HG02588 (cell line): ENCODE results near the gene XPR1.

Source experiments
- ATAC-seq: cut with Tn5 transposase; IDR thresholded peaks from one replicate; pipeline ENCODE4 v1.9.1; 2021; ENCODE audit warnings: mild to moderate bottlenecking, moderate library complexity; ENCODE audit not compliant: unreplicated experiment

XPR1 gene

GRCh38 chr1:180631766-180632325 is at the start of gene XPR1:
Gene XPR1, plus strand, starts transcription at chr1:180632022. Its CDS starts 180 bp downstream, at chr1:180632202.
- ATAC-seq = peak; percentile 96

DNA sequence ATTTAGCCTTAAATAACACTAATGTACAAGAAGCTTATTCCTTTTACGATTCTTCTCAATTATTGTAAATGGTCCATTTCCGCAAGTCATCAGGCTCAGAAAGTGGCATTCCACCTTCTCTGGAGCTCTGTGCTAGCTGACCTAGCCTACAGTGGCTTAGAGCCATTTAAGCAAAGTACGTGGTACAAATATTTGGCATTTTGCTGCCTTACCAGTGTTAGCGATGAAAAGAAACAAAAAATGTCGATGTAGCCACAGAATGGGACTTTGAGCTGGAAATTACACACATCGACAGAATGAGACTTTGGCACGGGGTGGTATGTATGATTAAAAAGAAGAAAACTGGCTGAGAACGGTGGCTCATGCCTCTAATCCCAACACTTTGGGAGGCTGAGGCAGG is 47.0 kb upstream of the XPR1 start:
- no peak for ATAC-seq

DNA sequence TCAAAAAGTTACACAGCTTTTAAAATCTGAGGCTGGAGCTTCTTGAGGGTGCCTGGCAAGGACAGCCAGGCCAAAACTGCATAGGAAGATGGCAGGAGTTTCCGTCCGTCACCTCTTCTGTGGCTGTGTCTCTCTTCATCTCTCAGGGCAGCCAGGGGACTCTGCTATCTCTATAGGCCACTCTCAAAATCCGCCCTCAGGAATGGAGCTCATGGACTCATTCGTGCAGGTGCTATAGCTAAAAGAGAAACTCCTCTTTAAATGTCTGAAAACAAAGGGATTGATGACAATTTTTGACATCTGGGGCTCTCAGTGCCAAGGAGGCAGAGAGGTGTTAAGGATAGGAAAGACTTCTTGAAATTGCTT is 45.8 kb upstream of the XPR1 start:
- no peak for ATAC-seq

DNA sequence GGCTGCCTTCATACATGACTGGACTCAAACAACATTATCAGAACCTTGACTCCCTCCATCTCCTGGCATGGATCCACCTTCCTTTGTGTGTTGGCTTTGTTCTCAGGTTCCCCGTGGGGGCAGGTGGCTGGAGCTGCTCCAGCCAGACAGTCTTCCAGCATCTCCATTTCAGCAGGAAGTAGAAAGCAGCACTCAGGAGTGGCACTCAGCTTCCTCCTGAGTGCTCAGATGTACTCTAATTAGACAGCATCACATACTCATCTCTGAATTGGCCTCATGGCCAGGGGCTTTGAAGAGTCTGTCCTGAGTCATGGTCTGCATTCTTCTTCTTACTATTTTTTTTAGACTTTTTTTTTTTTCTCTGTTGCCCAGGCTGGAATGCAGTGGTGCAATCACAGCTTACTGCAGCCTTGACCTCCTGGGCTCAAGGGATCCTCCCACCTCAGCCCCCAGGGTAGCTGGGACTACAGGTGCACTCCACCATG is 45.1 kb upstream of the XPR1 start:
- ATAC-seq = no peak

DNA sequence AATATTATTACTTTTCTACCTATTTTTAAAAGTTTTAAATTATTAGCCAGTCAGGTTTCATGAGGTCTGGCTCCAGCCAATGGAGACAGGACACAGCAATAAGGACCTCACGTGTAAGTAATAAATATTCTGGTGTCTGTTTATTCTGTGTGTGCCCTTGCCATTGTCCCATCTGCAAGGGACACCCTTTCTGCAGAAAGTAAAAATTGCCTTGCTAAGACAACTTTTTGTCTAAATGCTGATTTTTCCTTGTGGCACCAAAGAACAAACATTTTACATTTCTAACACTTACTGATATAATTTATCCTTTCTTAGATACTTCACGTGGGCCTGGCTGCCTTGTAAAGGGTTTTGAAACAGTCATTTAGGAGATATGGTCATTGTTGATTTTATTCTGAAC is 43.7 kb upstream of the XPR1 start:
- no peak for ATAC-seq

- ATAC-seq = no peak
Observed at GRCh38 chr1:180590889-180591288, 40.9 kb upstream of the XPR1 start.

- no peak for ATAC-seq
Observed at GRCh38 chr1:180593382-180593781, 38.4 kb upstream of the XPR1 start.

GRCh38 chr1:180594723-180595122 is 37.1 kb upstream of the XPR1 start:
- ATAC-seq = no peak

GRCh38 chr1:180595966-180596365 is 35.9 kb upstream of the XPR1 start:
- ATAC-seq = no peak

GRCh38 chr1:180597520-180597919 is 34.3 kb upstream of the XPR1 start:
- ATAC-seq = no peak

DNA sequence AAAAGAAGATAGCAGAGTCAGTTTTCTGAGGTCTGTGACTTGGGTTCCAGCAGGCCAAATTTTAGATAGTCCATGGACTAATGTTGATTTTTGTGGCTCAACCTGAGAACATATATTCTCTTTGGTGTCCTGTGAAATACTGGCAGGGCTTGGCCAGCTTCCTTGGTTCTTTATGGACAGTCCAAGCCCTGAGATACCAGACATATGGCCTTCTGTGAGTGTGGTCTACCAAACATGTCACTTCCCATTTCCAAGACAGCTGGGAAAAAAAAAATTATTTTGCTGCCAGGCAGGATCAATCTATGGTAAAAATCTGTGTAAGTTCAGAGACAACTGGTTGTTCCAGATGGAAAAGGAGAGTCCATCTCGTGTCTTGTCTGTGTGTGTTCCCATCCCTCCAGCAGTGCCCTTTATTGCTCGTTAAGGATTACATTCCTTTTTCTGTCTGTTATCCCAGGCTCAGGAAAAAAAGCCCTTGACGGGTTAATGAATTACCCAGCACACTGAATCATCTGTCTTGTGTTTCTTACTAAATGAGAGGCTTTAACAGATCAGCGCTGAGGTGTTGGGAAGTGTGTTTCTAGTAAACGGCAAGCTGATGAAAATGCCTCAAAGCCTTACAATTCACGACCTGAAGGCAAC is 33.4 kb upstream of the XPR1 start:
- no peak for ATAC-seq

- no peak for ATAC-seq
Observed at GRCh38 chr1:180600343-180600742, 31.5 kb upstream of the XPR1 start.

DNA sequence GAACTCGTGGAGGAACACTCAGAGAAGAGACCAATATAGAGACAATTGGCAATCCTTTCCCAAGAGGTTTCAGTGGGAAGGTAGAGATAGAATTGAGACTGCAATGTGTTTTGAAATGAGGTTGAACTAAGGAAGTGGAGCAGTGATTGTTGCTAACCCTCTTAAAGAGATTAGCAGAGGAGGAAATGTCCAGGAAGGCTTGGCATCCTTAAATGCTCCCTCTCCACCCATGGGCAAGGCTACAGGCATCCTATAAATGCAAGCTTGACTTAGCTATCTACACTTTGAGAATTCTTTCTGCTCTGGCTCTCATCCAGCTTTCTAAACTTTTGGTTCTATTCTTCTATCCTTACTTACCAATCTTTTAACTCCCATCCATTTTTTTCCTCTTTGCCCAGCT is 30.3 kb upstream of the XPR1 start:
- no peak for ATAC-seq

GRCh38 chr1:180603223-180603849 is 28.5 kb upstream of the XPR1 start:
- no peak for ATAC-seq

- ATAC-seq = no peak
Observed at GRCh38 chr1:180603850-180604226, 28.0 kb upstream of the XPR1 start.

DNA sequence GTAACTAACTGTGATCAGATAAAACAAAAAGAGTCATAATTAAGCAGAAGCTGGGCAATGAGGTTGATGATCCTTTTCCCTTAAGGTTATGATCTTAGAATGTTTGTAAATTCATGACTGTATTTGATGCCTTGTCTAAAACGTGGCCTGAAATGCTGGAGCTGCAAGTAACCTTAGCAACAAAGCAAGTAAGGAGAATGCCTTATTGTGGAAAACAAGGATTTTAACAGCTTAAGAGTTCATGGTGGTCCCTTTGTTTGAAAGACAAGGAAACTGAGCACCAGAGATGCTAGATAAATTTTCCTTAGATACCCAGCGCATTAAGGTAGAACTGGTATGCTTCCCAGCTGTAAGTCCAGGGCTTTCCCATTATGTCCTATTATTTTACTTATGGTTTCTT is 25.7 kb upstream of the XPR1 start:
- no peak for ATAC-seq

- no peak for ATAC-seq
Observed at GRCh38 chr1:180609643-180610555, 21.9 kb upstream of the XPR1 start.

DNA sequence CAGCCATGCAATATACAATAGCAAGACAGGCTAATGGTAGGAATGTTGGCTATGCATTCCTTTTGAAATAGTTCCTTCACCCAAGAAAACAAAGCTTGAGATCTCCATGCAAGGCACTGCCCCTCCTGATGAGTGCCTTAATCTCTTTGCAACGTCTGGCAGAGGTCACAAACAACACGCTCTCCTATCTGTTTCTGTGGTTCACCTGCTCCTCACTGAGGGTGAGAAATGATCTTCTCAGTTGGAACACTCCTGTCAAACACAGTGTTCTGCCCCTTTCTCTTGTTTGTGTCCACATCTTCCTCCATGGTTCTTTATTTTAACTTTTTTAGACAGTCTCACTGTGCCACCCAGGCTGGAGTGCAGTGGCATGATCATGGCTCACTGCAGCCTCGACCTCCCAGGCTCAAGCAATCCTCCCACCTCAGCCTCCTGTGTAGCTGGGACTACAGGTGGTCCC is 21.2 kb upstream of the XPR1 start:
- ATAC-seq = no peak

DNA sequence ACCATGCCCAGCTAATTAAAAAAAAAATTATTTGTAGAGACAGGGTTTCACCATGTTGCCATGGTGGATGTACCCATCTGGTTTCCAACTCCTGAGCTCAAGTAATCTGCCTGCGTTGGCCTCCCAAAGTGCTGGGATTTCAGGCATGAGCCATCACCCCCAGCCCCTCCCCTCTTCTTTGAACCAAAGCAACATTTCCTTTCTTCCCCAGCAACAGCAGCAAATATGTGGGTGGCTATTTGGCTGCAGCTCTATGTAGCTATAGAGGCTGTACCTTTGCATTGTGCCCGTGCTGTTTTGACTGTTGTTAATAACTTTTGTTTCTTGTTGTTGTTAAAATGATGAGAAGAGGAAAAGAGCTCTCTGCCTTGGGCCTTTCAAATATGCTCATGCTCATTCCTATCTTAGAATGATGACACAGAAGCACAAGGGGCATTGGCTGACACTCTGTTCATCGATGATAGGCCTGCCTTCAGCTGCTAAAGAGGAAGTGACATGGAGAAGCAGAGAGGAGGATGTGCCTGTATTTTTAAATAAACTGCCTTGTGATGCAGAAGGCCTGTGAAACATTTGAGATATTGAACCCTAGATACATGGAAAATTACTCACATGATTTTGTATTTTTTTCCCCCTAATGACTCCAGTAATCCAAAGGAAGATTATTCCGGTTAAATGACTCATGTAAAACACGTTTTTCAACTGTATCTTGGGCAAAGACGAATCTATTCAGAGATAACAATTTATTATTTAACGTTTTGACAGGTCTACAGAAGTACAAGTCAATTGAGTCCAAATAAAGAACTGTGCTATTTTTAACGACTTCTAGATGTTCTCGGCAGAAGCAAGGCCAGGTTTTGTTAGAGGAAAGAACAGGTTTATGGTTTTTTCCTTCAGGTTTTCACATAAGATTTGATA is 20.5 kb upstream of the XPR1 start:
- no peak for ATAC-seq

DNA sequence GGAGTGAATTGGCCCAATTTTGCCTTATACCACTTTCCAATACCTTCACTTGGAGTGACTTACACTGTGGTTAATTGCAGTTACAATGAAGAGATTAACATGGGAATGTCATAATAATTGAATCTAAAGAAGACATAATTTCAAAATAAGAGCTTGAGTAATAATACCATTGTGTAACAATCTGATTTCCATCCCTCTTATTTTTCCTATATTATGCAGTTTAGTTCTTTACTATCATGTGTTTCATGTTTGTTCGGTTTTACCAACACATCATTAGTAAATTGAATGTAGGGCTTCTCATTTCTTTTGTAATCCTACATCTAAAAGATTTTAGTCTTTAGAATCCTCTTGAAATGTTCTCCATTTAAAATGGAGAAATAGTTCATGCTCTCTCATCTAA is 19.2 kb upstream of the XPR1 start:
- no peak for ATAC-seq
